Measurements from ENCODE around the gene SPR. TPM values are rescaled to one million over a fixed set of nuclear protein-coding genes. Genes with fewer than 3 reads are reported as not detected.
A peak's percentile ranks its signal among the peaks of the same experiment; 100 is the strongest.

Gene SPR
- total and polyA plus RNA-seq, 2 of the 4 experiments (the other 2 are of a cell fraction), result 14.3 to 17.4 TPM

DNA sequence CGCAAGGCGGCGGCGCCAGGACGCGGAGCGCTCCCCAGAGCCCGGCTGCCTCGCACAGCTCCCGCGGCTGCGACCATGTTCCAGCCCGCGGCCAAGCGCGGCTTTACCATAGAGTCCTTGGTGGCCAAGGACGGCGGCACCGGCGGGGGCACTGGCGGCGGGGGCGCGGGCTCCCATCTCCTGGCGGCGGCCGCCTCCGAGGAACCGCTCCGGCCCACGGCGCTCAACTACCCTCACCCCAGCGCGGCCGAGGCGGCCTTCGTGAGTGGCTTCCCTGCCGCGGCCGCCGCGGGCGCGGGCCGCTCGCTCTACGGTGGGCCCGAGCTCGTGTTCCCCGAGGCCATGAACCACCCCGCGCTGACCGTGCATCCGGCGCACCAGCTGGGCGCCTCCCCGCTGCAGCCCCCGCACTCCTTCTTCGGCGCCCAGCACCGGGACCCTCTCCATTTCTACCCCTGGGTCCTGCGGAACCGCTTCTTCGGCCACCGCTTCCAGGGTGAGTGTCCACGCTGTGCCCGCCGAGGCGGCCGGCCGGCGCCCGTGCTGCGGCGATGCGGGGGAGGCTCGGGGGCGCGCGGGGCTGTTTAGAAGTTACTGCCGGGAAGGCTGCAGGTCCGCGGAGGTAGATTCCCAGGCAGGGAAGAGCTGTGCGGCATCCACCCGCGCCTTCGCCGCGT is 30.8 kb downstream of the SPR start:
- no peak for TF ChIP-seq MAFK (IDR thresholded peaks at IDR 0.05; ENCODE audit: low read depth, low read length)
- no peak for DNase-seq
- H3K4ac ChIP-seq (ENCODE audit: low read depth, low read length), result no peak overlapping the region
- no peak overlapping the region for H3K14ac ChIP-seq (replicated peaks; ENCODE audit: low read depth, low read length)
- in situ Hi-C loops (cut with MboI; ENCODE audit: low sequenced_read_pairs) (no loop called here), dilution Hi-C loops (cut with HindIII; ENCODE audit: low sequenced_read_pairs, unreplicated experiment) (no loop called here), intact Hi-C loops (cut with micrococcal nuclease) (no loop called here)
- H4K91ac ChIP-seq (ENCODE audit: insufficient read depth, low read depth, low read length), result no peak overlapping the region
- H3K9me3 ChIP-seq (ENCODE audit: control insufficient read depth, insufficient read depth, low read length), result peaks cover 28% of the 10 kb centered on the region
- ChIA-PET CTCF (no interaction called here), POLR2A (ENCODE audit: unreplicated experiment) (no interaction called here)
- no peak overlapping the region for H2AK5ac ChIP-seq (ENCODE audit: low read depth, low read length)
- ATAC-seq (ENCODE audit: low read depth), result peak; percentile 27
- H4K5ac ChIP-seq (ENCODE audit: low read depth, low read length), result no peak overlapping the region
- no peaks in the 10 kb centered on the region for H3K36me3 ChIP-seq (ENCODE audit: control insufficient read depth, insufficient read depth, low read length)
- no peak overlapping the region for H4K8ac ChIP-seq (ENCODE audit: low read depth in 2 of 2, low read length in 2 of 2)
- no peak overlapping the region for H2AK9ac ChIP-seq (replicated peaks; ENCODE audit: low read depth, low read length, poor library complexity)
- no peak overlapping the region for H3K56ac ChIP-seq (ENCODE audit: extremely low read depth, insufficient read depth, low read length)
- peak overlapping the region; percentile 53 for H2AFZ ChIP-seq (replicated peaks; ENCODE audit: low read length, poor library complexity)
- H3K23ac ChIP-seq (ENCODE audit: low read depth, low read length), result no peak overlapping the region
- H3K4me2 ChIP-seq (ENCODE audit: low read depth, low read length), result no peak overlapping the region
- no peak overlapping the region for H3K27ac ChIP-seq (ENCODE audit: insufficient read depth, low read length)
- no peak overlapping the region for H2BK20ac ChIP-seq (ENCODE audit: low read depth, low read length)
- H3K9ac ChIP-seq (ENCODE audit: low read depth, low read length), result no peak overlapping the region
- H2BK120ac ChIP-seq (ENCODE audit: low read depth, low read length), result no peak overlapping the region
- 1% methylated on average over 49 of the region's 89 CpGs; no CpG with 5 or more reads in 1 of the 2 experiments for WGBS, 2 experiments (ENCODE audit: extremely low coverage in 2 of 2, insufficient read length in 1 of 2)
- no peak overlapping the region for H3K4me3 ChIP-seq (ENCODE audit: insufficient read depth, low read depth, low read length)
- peaks cover 55% of the 10 kb centered on the region for H4K20me1 ChIP-seq (ENCODE audit: insufficient read depth, low read length)
- no peaks in the 10 kb centered on the region for H3K79me1 ChIP-seq (ENCODE audit: low read depth in 1 of 2, low read length in 2 of 2)
- H3K18ac ChIP-seq (ENCODE audit: low read depth, low read length), result no peak overlapping the region
- H3K4me1 ChIP-seq (ENCODE audit: control insufficient read depth, insufficient read depth, low read length), result peaks cover 2% of the 10 kb centered on the region; the same call in 1 of the 2 replicates
- BruUV-seq (replicated peaks), result no TSS peak
- peaks cover 99% of the 10 kb centered on the region for H3K27me3 ChIP-seq (ENCODE audit: control insufficient read depth, insufficient read depth, low read length)
- no peaks in the 10 kb centered on the region for H3K9me1 ChIP-seq (ENCODE audit: insufficient read depth, low read length)
- no peak overlapping the region for H2BK5ac ChIP-seq (ENCODE audit: low read depth, low read length, poor library complexity, severe bottlenecking)
- H2BK15ac ChIP-seq (ENCODE audit: low read depth, low read length), result no peak overlapping the region
